ENCODE results near the gene TMEM272.

GRCh38 chr13:51811046-51811445 lies 33.9 kb downstream of the TMEM272 start:
- TF ChIP-seq PPARA (CRISPR knock-in tag; IDR thresholded peaks at IDR 0.05; ENCODE audit: borderline replicate concordance) (no peak), ARNTL (CRISPR knock-in tag; IDR thresholded peaks at IDR 0.05; ENCODE audit: borderline replicate concordance, low read depth) (no peak)
